Epithelial cell of proximal tubule (primary cell): ENCODE data around the gene ADAMTS14. TPM values are rescaled to one million over a fixed set of nuclear protein-coding genes. Genes with fewer than 3 reads are reported as not detected.

Experiments
- DNase-seq: peaks from one replicate; pipeline ENCODE4 v3.0.0-alpha.2; 2011; ENCODE audit warnings: low read depth
- H3K4me3 ChIP-seq: 2 replicates; pipeline ENCODE4 v1.5.1; 2011; ENCODE audit warnings: low read depth, mild to moderate bottlenecking, low read length
- total RNA-seq: library from RNA; depleted of rRNA; stranded (reverse); fragments of >200 nt; gene quantifications from 2 replicates; pipeline ENCODE4 v1.2.3, GENCODE V29; 2015
- TF ChIP-seq, protein P1 (sequence below): conservative IDR thresholded peaks from 2 replicates; pipeline ENCODE4 v1.5.1; 2012; ENCODE audit warnings: low read depth, mild to moderate bottlenecking, low read length

Gene ADAMTS14
- total RNA-seq, 1 donor from 2014 or later: 1.3 TPM

DNA sequence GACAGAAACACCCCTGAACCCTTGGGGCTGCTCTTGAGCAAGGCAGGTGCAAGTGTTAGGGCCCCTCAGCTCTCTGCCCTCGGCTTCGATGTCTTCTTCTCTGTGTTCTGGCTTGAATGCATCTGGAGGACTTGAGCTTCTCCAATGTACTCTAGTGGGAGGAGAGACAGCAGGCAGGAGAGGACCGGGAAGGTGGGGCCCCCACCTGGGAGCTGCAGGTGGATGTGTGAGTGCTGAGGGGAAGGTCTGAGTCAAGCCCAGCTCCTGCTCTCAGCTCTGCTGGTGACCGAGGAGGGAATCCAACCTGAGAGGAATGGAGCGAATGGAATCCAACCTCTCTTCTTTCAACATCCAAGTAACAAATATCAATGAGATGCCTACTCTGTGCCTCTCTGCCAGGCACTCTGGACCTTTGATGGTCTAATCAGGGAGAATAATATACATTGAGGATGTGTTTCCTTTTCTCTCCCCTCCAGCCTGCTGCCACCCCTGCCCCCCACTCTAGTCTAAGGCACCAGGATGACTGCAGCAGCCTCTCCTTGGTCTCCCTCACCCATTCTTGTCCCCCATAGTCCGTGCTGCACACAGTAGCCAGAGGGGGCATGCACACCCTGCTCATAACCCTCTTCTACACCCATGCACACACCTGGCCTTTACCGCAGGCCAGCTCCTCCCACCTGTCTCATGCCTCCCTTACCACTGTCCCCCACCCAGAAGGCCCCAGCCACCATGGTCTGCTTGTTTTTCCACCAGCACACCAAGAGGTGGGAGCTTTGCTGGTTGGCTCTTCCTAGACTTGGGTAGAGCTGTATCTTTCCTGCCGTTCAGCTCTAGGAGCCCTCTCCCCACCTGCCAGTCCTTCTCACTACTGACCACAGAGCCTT, 99.2 kb downstream of the ADAMTS14 start:
- DNase-seq: no peak
- TF ChIP-seq, protein P1, sequence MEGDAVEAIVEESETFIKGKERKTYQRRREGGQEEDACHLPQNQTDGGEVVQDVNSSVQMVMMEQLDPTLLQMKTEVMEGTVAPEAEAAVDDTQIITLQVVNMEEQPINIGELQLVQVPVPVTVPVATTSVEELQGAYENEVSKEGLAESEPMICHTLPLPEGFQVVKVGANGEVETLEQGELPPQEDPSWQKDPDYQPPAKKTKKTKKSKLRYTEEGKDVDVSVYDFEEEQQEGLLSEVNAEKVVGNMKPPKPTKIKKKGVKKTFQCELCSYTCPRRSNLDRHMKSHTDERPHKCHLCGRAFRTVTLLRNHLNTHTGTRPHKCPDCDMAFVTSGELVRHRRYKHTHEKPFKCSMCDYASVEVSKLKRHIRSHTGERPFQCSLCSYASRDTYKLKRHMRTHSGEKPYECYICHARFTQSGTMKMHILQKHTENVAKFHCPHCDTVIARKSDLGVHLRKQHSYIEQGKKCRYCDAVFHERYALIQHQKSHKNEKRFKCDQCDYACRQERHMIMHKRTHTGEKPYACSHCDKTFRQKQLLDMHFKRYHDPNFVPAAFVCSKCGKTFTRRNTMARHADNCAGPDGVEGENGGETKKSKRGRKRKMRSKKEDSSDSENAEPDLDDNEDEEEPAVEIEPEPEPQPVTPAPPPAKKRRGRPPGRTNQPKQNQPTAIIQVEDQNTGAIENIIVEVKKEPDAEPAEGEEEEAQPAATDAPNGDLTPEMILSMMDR: no peak
- H3K4me3 ChIP-seq: no peak overlapping the region

DNA sequence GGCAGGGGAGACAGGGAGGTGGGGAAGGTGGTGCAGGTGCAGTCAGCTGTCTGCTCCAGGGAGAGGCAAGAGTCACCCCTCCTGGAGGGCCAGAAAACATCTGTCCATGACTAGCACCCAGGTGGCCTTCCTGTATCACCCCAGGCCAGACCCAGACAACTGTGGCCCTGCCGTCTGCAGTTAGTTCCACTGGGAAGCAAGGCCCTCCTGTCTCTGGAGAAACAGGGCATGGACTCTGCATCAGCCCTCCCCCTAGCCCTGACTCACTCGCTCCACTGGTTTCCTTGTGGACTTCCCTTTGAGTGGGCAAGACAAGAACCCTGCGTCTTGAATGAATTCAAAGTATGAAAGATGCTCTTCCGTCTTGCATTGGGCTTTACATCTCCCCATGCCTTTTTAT, 100.3 kb downstream of the ADAMTS14 start:
- DNase-seq: no peak
- H3K4me3 ChIP-seq: no peak overlapping the region
- TF ChIP-seq, protein P1: no peak

DNA sequence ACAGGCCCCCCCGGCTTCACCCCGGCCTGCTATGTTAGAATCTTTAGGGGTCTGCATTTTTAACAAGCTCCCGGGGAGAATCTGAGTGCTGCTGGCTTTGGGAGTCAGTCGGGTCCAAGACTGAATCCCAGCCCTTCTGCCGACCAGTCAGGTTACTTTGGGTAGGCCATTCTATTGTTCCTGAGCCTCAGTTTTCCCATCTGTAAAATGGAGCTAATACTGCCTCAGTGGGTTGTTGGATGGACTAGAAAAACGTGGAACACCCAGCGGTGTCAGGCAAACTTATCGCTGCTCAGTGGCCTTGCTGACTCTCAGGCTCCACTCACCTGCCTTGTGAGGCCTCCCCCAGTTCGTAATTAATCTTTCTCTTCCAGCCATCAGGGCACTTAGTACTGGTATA, 101.2 kb downstream of the ADAMTS14 start:
- TF ChIP-seq, protein P1: no peak
- no peak for DNase-seq
- H3K4me3 ChIP-seq: no peak overlapping the region

DNA sequence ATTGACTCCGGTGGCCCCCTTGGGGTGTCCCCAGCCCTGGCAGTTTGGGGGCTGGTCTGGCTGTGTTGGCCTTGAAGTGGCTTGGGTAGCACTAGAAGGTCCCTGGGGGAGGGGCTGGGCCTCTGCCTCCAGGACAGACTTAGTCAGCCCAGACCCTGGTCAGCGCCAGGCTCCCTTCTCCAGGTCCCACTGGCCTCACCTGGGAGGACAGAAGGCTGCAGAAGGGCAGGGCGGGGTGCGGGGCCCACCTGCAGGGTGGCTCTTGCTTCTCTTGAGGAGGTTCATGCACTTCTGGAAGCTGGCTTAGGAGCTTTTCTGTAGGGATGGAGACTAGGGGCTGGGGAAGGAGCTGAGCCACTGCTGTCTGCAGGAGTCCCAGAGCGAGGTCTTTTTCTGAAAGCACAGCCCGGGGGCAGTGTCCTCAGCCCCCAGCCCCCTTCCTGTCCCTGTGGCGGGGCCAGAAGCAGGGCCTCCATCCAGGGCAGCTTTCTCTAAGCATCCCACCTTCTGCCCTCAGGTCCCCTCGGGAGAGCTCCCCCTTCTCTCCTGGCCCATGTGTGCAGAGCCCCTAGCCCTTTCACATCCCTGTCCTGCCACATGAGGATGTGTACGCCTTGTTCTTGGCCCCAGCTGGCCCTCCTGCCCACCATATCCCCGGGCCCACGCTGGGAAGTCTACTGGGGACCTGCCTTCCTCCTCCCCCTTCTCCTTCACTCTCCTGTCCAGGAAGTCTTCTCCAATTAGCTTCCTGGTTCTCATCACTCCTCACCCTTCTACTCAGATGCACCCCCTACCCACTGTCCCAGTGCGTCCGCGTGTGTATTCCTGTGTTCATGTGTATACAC, 101.9 kb downstream of the ADAMTS14 start:
- TF ChIP-seq, protein P1: no peak
- H3K4me3 ChIP-seq: no peak overlapping the region
- DNase-seq: no peak

DNA sequence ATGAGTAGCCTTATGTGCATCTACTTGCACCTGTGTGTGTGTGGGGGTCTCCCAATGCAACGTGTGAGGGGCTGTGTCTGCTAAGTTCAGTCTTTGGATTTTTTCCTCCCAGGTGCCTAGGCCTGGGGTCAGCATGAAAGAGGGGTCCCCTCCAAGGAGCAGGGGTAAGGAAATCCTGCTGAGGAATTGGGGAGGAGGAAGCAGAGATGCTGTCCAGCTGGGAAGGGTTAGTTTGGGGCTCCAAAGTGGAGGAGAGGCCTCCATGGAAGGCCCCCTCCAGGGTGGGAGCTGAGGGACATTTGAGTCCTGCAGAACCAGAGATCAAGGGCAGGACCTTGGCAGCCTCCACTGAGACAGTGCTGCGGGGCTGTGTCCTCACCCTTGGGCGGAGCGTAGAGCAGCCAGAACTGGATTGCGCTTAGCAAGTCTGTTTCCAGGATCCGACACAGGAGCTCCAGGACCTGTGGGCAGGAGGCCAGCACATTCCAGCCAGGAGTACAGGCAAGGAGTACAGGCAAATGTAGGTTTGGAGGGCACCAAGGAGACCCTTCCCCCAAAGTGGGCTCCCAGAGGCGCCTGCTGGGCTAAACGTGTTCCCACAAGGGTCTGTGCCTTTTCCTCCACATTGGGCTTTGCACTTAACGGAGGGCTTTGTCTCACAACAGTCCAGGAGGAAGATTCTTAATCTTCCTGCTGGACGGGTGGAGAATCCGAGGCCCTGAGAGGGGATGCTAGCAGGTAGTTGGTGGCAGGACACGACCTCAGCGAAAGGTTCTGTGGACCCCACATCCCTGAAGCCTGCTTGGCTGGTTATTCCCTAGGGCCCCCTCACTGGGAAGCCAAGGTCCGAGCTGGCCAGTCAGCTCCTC, 102.7 kb downstream of the ADAMTS14 start:
- TF ChIP-seq, protein P1: no peak
- DNase-seq: no peak
- no peak overlapping the region for H3K4me3 ChIP-seq

DNA sequence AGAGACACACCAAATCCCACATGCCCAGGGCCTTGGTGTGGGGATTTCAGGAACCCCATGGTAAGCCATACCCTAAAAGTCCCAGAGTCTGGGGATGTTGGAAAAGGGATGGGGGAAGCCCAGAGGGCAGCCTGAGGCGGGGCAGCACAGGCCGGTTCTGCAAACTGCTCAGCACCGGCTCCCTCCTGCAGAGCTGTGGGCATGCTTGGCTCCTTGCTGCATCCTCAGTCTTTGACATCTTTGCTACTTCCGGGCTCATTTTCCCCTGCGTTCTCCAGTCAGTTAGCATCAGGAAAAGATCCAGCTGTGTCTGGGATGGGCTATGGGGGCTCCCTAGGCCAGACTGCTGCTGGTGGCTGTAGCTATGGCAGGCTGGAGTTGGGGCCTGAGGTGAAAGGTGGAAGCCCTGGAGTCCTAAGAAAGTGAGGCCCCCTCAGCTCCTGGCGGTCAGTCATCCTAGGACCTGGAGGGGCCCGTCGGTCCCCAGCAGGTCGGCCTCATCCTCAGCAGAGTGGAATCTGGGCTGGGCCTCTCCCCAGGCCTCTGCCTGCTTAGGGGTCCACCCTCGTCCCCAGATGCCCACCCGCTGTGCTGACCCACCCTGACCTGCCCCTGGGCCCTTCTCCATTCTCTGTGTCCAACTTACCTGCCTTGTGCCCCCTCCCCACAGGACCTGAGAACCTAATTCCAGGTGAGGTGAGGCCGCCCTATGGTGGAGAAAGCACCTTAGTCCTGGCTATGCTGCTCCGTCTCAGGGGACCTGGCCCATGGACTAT, 103.6 kb downstream of the ADAMTS14 start:
- no peak overlapping the region for H3K4me3 ChIP-seq
- TF ChIP-seq, protein P1: no peak
- DNase-seq: no peak
